Activated T-cell treated with anti-CD3 and anti-CD28 coated beads for 4 hours (primary cell): ENCODE data around the gene UBE3D.
"Not testable (repeated sequence)": the region's sequence is repeated elsewhere in the genome, so short reads cannot be mapped to it uniquely, and the experiment has no call there.

Experiments used
- DNase-seq: peaks from one replicate; pipeline ENCODE4 v3.0.0-alpha.2; 2020

Gene UBE3D

DNA sequence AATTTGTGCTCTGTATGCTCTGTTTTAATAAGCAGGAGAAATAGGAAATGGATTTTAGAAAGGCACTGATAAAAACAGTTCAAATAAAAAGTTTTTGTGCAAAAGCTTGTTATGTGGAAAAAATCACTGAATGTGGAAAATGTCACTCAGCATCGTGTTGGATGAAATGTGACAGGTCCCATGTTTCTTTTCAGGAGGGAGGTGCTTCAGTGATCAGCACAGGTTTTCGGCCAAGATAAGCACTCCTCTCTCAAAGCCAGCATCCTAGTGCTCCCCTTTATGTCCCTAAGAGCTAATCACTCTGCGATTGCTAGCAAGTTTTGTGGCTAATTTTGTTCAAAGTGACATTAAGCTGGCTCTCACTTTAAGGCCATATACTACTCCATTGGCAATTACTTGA is 12.0 kb downstream of the UBE3D start:
- DNase-seq, result no peak

DNA sequence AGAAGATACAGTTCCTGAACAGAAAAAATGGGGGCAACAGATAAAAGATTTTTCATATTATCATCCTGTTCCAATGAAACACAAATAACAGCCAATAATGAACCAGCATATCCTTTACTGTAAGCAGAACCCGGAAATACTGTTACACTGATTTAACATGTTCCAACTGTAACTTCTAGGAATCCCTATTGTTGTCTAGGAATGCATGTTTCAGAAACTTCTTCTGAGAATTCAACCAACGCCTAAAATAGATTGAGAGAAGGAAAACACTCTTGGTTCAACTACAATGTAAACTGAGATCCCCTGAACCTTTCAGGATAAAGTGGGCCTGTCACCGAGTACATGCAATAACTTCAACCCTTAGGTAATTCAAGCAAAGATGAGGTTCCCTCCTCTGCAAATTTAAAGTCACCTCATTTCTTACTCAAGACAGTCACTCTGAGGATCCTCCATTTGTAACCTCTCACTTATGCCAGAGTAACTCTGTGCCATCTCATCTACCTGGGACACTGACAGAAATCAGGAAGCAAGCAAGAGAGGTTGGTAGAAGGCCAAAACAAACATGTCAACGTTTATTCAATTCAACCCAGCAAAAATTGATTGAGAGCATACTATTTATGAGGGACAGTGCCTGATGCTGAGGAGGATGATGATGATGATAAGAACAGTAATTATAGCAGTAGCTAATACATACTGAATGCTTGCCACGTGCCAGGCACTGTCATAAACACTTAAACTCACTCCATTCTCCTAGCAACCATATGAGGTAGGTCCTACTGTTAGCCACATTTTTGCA is 14.1 kb downstream of the UBE3D start:
- no peak for DNase-seq

DNA sequence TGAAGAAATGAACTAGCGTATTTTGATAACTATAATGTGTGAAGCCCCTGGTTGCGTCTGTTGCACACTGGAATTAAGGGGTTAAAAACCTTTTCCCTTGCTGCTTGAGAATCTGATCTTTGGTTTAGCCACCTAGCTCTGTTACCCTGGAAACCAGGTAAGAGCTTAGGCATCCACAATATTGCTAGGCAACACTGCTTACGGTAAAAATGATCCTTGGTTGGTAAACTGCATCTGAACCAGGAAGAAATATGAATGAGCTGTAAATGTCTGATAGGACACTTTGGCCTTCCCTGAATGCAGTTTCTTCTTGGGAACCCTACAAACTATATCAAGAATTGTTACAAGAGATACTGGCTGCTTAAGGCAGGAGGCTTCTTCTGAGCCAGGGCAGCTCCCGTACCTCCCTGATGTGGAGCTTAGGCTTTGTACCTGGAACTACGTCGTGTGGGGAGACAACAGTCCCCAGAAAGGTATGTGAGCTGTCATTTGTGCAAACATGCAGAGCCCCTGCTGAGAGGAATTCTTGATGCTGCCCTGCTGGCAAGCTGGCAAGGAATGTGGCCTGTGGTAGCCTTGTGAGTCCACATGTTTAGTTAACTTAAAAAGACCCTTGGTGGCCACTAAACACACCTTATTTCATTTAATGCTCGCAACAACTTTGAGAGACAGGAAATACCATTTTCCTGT is 18.4 kb downstream of the UBE3D start:
- DNase-seq, result no peak

DNA sequence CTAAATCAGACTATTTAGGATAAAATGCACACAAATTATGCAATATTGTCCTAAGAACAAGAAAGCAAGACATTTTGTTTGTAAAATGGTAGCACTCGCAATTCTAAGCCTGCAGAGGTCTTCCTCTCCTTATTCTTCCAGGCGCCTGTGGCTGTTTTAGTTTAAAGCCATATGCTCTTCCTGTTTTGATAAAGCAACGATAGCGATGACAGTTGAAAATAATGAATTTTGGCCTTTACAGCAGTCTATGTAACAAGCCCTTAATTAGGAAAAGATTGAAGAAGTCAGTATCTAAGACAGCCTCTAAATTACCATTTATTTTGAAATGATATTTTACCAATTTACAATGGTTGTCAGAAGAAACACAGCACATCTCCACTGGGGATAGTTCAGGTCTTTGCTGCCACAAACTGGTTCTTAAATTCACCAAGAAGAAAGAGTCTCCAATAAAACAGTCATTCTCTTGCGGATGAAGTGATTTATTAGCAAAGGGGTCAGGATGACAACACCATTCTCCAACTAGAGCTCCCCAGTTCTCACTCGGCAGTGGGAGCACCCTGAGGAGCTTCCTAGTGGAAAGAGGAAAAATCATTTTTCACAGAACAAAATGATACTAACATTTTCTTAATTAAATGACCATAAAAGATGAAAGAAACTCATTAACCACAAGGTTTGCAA is 21.4 kb downstream of the UBE3D start:
- DNase-seq, result no peak

DNA sequence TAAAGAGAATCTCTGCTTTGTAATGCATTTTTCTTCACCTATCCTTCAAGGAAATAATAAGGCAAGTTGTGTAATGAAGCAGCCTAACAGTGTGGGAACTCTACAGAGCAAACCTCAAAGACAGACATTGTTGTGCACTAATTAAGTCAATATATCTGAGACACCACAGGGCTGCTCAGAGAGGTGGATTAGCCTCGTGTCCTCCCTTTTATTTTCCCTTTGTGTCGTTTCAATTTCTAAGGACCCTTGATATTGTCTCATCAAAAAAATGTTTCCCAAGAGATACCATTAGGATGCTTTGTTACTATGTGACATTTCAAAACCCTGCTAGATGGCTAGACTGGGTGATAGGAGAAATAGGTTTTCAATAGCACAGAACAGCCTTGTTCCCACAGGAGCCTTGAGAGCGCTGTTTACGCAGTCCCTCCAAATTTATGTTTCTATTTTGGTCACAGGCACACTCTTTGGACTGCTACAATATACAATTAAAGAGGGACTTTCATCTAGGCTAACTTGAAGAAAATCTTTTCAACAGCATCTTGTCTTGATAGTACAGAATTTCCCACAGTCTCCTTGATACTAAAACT is 23.1 kb downstream of the UBE3D start:
- no peak for DNase-seq

DNA sequence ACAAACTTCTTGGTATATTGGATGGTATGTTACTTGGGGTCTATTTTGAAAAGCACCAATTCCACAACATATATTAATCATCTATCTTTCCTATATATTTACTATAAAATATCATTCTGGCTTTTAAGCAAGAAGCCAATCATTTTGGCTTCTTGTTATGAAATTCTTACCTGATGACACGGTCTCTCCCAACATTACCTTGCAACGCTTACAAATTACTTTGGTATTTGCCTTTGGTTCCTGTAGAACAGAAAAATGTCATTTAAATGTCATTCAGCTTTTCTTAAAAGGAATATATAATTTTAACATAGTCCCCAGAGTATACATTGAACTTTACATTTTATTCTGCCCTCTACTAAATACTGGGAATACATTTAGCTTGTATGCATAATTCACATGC is 27.4 kb downstream of the UBE3D start:
- DNase-seq, result no peak

DNA sequence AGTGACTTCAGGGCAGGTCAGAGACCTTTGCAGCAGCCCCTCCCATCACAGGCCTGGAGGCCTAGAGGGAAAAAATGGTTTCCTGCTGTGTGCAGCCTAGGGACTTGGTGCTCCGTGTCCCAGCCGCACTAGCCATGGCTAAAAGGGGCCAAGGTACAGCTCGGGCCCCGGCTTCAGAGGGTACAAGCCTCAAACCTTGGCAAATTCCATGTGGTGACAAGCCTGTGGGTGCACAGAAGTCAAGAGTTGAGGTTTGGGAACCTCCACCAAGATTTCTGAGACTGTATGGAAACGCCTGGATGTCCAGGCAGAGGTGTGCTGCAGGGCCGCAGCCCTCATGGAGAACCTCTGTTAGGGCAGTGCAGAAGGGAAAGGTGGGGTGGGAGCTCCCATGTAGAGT is 34.0 kb downstream of the UBE3D start:
- DNase-seq, result no peak

DNA sequence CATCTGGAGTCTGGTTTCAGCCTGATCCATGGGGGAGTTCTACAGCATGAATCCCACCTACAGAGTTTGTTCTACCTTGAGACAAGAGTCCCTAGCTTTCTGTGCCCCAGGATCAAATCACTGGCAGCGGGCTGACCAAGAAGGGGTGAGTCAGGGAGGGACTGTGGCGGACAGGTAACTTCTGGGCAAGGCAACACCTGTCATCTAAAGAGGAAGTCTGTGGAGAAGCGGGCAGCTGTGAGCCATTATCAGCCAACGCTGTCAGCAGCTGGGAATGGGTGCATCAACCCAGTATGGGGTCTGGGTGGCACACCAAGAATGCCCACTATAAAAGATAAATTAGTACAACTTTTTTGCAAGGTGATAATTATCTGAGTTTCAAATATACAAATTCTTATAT is 45.9 kb downstream of the UBE3D start:
- DNase-seq, result no peak

DNA sequence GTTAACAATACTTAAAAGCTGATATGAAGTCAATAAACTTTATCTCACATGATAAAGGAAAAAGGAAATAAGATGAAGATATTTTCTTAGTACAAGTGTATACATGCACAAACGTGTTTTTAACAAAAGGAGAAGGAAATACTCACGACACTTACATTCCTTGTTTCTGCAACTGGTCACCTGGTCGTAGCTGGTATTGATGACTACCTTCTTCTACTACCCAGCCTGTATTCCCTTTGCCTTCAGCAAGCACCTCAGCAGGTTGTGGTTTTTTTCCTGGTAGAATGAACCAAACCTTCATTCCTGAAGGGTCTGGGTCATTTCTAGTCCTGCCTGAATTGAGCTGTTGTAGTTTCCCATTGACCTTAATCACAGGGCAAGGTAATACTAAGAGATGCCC is 54.5 kb downstream of the UBE3D start:
- not testable (repeated sequence) for DNase-seq

DNA sequence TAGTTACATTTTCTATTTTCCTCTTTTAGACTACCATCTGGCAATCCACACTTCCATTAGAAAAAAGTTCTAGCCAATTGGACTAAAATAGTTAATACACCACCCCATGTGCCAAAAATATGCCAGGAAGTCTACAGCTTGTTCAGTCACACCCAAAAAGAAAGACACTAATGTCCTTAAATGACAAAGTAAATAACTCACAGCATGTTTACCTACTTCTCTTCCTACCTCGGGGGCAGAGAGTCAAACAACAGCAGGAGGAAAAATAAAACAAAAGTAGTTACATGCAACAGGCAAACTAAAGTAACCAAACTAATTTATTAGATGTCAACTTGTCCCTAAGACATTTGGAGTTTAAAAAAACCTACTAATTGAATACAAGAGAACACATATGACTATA is 57.0 kb downstream of the UBE3D start:
- no peak for DNase-seq

DNA sequence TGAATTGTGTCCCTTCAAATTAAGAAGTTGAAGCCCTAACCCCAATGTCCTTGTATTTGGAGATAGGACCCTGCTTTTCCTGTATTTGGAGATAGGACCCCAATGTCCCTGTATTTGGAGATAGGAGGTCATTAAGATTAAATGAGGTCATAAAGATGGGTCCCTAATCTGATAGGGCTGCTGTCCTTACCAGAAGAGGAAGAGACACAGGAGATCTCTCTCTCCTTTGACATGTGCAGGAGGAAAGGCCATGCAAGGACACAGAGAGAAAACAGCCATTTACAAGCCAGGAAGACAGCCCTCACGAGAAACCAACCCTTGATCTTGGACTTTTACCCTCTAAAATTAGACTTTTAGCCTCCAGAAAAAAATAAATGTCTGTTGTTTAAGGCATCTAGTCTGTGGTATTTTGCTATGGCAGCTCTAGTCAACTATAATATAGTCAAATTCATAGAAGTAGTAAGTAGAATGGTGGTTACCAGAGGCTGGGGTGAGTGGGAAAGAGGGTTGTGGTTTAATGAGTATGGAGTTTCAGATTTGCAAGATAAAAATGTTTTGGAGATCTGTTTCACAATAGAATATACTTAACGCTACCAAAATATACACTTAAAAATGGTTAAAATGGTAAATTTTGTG is 59.3 kb downstream of the UBE3D start:
- DNase-seq, result no peak

DNA sequence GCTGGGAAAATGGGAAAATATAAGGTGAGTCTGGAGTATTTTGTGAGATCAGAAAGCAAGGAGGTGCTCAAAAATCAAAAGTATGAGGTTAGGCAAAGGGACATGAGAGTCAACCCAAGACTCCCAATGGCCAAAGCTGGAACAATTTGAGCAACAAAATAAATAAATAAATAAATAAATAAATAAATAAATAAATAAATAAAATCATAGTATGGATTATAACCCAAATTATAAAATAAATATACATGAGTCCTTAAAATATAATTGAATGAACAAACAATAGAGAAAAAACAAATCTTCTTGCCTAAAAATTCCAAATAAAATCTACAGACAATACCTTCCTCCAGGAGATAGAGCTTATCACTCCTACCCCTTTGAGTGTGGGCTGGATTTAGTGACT is 69.5 kb downstream of the UBE3D start:
- no peak for DNase-seq

DNA sequence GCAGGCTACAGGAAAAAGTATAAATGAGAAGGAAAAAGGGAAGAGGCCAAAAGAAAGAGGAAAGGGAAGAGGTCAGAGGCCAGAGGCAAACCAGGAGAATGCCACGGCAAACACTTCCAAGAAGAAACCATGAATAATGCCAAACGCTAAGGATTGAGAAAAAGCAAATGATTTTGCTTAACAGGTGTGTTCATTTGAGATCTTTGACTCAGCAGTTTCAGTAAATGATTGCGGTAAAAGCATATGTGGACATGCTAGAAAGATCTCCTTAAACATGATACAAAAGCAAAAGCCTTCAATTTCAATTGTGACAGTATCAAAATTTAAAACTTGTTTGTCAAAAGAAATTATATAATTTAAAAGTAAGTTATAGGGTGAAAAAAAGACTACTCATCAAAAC is 70.6 kb downstream of the UBE3D start:
- DNase-seq, result no peak

DNA sequence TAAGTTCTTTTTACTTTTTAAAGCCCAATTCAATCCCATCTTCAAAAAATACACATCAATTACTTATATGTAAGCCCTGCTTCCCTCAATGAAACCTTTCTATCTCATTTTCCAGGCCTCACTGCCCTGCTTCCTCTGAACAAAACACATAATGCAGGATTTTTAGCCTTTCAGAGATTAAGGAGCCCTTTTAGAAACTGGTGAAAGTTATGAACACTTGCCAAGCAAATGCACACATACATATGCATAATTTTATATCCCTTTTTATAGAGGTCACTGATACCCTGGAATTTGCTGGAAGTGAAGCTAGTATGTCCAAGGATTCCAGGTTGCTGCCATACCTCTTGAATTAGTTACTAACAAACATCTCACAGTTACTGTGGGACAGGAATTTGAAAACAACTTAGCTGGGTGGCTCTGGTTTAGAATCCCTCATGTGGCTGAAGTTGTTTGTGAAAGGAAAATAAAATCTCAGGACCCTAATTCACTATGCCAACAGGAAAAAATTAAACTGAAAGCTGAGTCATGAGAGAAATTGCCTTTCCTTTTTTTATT is 75.8 kb downstream of the UBE3D start:
- no peak for DNase-seq

DNA sequence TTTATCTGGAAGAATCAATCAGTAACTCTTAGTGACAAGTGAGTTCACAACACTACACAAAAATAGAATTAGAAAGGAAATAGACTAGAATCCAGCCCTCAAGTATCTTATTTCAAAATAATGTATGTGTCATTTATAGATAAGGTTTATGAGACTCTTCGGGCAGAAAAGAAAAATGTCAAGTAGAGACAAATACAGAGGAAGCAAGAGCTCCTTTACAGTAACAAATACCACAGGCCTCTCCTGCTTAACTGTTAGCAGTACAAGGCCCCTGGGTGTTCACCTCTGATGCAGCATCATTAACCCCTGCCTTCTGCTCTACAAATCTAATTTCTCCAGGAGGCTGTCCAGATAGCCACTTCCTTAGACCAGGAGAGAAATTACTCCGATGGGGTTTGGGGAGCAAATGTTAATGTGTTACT is 76.7 kb downstream of the UBE3D start:
- DNase-seq, result no peak

DNA sequence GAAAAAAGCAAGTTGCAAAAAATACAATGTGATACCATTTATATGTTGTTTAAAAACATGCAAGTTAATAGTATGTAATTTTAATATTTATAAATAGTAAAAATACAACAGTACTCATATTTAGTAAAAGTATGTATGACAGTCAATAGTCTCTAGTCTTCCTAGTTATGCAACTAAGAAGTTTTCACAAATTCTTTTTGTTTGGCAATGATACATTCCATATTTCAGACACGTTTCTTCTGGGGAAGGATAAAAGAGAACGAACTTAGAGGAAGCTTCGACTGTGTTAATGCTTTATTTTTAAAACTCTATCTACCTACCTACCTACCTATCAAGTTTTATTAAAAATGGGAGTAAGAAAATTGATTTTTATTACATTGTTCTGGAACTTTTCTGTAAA is 77.7 kb downstream of the UBE3D start:
- no peak for DNase-seq

DNA sequence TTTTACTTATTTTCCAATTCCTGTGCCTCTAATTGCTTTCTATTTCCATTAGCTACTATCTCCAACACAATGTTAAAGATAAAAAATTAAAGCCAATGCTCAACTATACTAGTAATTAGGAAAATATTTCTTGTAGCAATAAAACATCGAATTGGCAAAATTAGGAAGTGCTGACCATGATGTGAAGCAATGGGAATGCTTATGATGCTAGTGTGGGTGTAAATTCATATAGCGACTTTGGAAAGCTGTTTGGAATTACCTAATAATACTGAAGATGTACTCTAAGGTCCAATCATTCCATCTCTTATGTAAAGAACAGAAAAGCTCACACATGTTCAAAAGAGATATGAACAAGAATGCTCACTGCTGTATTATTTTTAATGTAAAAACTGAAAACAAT is 78.2 kb downstream of the UBE3D start:
- DNase-seq, result no peak

DNA sequence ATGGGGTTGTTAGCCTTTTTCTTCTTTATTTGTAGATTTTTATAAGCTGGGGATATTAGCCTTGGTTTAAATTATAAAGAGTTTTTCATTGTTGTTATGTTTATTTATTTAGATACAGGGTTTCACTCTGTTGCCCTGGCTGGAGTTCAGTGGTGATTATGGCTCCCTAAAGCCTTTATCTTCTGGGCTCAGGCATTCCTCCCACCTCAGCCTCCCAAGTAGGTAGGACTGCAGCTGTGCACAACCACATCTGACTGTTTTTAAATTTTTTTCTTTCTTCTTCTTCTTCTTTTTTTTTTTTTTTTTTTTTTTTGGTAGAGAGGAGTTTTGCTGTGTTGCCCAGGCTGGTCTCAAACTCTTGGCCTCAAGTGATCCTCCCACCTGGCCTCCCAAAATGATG is 80.9 kb downstream of the UBE3D start:
- DNase-seq, result no peak

DNA sequence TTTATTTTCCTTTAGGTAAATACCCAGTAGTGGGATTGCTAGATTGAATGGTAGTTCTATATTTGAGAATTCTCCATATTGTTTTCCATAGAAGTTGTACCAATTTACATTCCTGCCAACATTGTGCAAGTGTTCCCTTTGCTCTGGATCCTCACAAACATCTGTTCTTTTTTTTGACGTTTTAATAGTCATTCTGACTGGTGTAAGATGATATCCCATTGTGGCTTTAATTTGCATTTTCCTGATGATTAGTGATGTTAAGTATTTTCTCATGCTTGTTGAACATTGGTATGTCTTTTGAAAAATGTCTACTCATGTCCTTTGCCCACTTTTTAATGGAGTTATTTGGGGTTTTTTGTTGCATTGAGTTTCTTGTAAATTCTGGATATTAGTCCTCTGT is 85.6 kb downstream of the UBE3D start:
- DNase-seq, result no peak

DNA sequence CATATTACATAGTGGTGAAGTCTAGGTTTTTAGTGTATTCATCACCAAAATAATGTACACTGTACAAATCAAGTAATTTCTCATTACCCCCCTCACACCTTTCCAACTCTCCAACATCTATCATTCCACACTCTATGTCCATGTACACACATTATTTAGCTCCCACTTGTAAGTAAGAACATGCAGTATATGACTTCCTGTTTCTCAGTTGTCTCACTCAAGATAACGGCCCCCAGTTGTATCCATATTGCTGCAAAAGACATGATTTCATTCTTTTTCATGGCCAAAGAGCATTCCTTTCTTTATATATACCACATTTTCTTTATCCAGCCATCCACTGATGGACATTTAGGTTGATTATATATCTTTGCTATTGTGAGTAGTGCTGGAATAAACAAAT is 86.0 kb downstream of the UBE3D start:
- DNase-seq, result no peak

DNA sequence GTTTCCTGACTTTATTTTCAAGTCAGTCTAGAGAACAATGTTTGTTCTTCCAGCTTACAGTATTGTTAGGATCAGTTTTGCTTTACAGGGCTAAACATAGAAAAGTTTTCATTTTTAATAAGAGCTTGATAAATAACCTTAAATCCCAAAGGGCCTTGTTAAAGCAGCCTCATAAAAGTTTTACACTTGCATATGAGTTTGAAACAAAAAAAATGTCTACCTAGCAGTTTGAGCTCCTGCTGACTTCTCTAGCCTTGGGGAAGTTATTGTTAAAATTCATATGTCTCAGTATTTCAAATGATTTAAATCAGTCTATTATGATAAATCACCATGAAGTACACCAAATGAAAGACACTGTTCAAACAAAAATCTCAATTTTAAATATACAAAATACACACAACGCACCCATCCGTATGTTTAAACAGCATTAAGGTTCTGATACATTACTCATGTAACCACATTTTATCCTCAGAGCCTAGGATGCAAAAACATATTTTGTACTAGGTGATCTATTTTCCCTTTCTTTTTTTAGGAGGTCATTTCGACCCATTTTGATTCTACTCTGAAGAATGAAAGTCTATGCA is 87.2 kb downstream of the UBE3D start:
- DNase-seq, result no peak

DNA sequence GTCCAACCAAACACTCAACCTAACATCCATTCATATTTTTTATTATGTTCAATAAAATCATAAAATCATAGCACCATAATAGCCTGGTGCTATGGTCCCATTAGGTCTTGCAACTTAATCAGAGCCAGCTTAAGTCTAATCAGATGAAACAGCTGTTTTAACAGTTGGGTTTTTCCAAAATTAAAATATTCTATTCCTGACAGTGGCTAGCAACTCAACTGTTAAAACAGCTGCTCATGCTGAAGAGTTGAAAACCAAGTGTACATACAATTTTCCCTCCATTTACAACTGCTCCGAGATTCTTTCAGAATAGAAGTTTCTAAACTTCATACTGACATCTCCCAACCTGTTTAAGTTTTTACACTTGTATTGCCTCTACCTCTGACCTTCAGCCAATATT is 89.5 kb downstream of the UBE3D start:
- no peak for DNase-seq
